ENCODE results near the gene SGIP1. TPM values are rescaled to one million over a fixed set of nuclear protein-coding genes. Genes with fewer than 3 reads are reported as not detected.

SGIP1 gene
- total and polyA plus RNA-seq, 2 of the 8 experiments (the other 6 are each of a cell fraction or from before 2014, with no cell fraction given), result 1.4 to 2.1 TPM

DNA sequence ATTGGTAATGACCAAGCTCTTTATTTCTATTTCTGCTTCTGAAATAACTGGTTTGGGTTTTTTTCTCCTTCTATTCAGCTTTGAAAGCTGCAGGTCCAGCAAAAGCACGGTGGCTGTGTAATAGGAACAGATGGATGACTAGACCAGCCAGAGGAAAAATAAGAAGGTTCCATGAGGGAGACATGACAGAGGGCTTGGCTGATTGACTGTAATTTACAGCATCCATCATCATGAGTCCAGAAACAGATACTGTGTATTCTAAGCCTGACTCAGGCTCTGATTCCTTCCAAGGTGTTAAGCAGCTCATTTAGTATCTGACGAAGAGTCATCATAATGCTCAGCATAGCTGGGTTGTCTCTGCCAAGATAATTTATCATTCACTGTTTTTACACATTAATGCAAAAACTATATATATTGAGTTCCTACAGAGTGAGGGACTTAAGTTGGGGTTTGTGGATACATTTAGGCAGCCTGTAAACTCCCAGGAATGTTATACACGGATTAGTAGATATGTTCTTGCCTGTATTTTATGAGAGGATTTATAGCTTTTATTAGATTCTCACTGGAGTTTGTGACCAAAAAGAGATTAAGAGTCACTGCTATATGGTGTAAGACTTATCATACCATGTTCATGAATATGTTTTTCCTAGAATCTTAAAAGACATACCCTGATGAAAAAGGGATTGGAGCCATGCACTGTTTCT is 72.6 kb downstream of the SGIP1 start:
- H3K79me2 ChIP-seq (ENCODE audit: control insufficient read depth in 1 of 2, insufficient read depth in 2 of 2, low read length in 2 of 2), result no peaks in the 10 kb centered on the region
- H3K23me2 ChIP-seq (ENCODE audit: low read depth, low read length), result no peaks in the 10 kb centered on the region
- H2BK20ac ChIP-seq (ENCODE audit: low read length), result no peak overlapping the region
- POLR2A ChIA-PET (ENCODE audit: partially characterized antibody), result no interaction called here
- H3K56ac ChIP-seq (replicated peaks; ENCODE audit: insufficient read length, low read depth, low read length), result no peak overlapping the region
- no peak overlapping the region for H4K8ac ChIP-seq (ENCODE audit: extremely low read depth, insufficient read depth, low read length)
- FAIRE-seq (no peak), DNase-seq (ENCODE audit: low read depth in 1 of 2, low spot score in 2 of 2) (no peak)
- H3K36me3 ChIP-seq (ENCODE audit: control insufficient read depth in 2 of 4, insufficient read depth in 4 of 4, low read length in 3 of 4), result no peaks in the 10 kb centered on the region
- no peak overlapping the region for H2BK5ac ChIP-seq (ENCODE audit: low read depth, low read length)
- no peaks in the 10 kb centered on the region for H3K4me1 ChIP-seq (replicated peaks in 1 of 4; ENCODE audit: control insufficient read depth in 3 of 4, insufficient read depth in 4 of 4, low read length in 3 of 4)
- H3K14ac ChIP-seq (ENCODE audit: insufficient read length), result no peak overlapping the region
- no peak overlapping the region for H2BK12ac ChIP-seq (ENCODE audit: low read depth, low read length)
- no peak overlapping the region for H2AK5ac ChIP-seq (ENCODE audit: low read depth, low read length)
- H4K20me1 ChIP-seq (replicated peaks in 1 of 2; ENCODE audit: control insufficient read depth in 1 of 2, insufficient read depth in 2 of 2, low read length in 2 of 2), result no peaks in the 10 kb centered on the region
- H3K4me3 ChIP-seq (ENCODE audit: extremely low read depth in 1 of 4, insufficient read depth in 2 of 4, low read depth in 3 of 4, low read length in 4 of 4), result no peak overlapping the region
- H2BK15ac ChIP-seq (ENCODE audit: low read length), result no peak overlapping the region
- 91% methylated on average over 3 of the region's 3 CpGs; no CpG with 5 or more reads in 1 of the 2 experiments for WGBS, 2 experiments (ENCODE audit: extremely low coverage in 1 of 2, insufficient coverage in 1 of 2, insufficient read length in 1 of 2, insufficient replicate concordance in 2 of 2, low coverage in 1 of 2, low lambda C conversion rate in 2 of 2, missing lambda C conversion rate in 1 of 2)
- CTCF ChIA-PET (ENCODE audit: partially characterized antibody), result interaction anchor here (0.6 to 4.6 kb wide), 9 partner anchors 9 to 119 kb away, joined by 3 to 26 read pairs (median 4); partner anchors contain the start of gene SGIP1
- no peaks in the 10 kb centered on the region for H3K9me3 ChIP-seq (ENCODE audit: insufficient read depth in 2 of 2, low read depth in 1 of 2, low read length in 1 of 2)
- no peak overlapping the region for H4K91ac ChIP-seq (replicated peaks; ENCODE audit: insufficient read length, low read length)
- H3K4me2 ChIP-seq (ENCODE audit: insufficient read depth in 1 of 2, low read depth in 2 of 2, low read length in 2 of 2), result no peak overlapping the region
- no peak overlapping the region for H3K4ac ChIP-seq (replicated peaks; ENCODE audit: insufficient read length, low read depth, low read length)
- H3K18ac ChIP-seq (ENCODE audit: extremely low read depth, low read length), result no peak overlapping the region
- no peak overlapping the region for H4K5ac ChIP-seq (ENCODE audit: insufficient read length, low read depth, low read length)
- H3K27ac ChIP-seq (ENCODE audit: low read depth, low read length), result no peak overlapping the region
- H3K9ac ChIP-seq (replicated peaks in 1 of 4; ENCODE audit: extremely low read depth in 1 of 4, low read depth in 3 of 4, low read length in 3 of 4), result no peak overlapping the region
- no peaks in the 10 kb centered on the region for H3K79me1 ChIP-seq (ENCODE audit: low read depth, low read length)
- no peak overlapping the region for H2AFZ ChIP-seq (ENCODE audit: low read length)
- no peaks in the 10 kb centered on the region for H3K27me3 ChIP-seq (replicated peaks in 1 of 4; ENCODE audit: control insufficient read depth in 3 of 4, extremely low read depth in 1 of 4, insufficient read depth in 3 of 4, low read length in 3 of 4)
- H3K23ac ChIP-seq (ENCODE audit: insufficient read length), result no peak overlapping the region
- no peak overlapping the region for H2BK120ac ChIP-seq (replicated peaks; ENCODE audit: low read depth, low read length)
- TF ChIP-seq CBX5 (IDR thresholded peaks at IDR 0.05; ENCODE audit: low read depth, low read length) (no peak), RNF2 (IDR thresholded peaks at IDR 0.05; ENCODE audit: borderline replicate concordance, low read depth, low read length, missing control alignments, poor library complexity, severe bottlenecking) (no peak), SP4 (IDR thresholded peaks at IDR 0.05; ENCODE audit: low read length) (no peak), HDAC2 (IDR thresholded peaks at IDR 0.05; ENCODE audit: borderline replicate concordance in 1 of 2, low read depth in 2 of 2, low read length in 2 of 2) (no peak), NRF1 (IDR thresholded peaks at IDR 0.05; ENCODE audit: low read depth, low read length) (no peak), YY1 (IDR thresholded peaks at IDR 0.05; ENCODE audit: low read depth, low read length) (no peak), ATF3 (IDR thresholded peaks at IDR 0.05; ENCODE audit: insufficient read depth, low read depth, low read length) (no peak), CHD2 (IDR thresholded peaks at IDR 0.05; ENCODE audit: low read length) (no peak), TAF1 (IDR thresholded peaks at IDR 0.05; ENCODE audit: low read depth, low read length) (no peak), RFX5 (IDR thresholded peaks at IDR 0.05; ENCODE audit: borderline replicate concordance, low read depth, low read length) (no peak)
- TF ChIP-seq, protein P1, sequence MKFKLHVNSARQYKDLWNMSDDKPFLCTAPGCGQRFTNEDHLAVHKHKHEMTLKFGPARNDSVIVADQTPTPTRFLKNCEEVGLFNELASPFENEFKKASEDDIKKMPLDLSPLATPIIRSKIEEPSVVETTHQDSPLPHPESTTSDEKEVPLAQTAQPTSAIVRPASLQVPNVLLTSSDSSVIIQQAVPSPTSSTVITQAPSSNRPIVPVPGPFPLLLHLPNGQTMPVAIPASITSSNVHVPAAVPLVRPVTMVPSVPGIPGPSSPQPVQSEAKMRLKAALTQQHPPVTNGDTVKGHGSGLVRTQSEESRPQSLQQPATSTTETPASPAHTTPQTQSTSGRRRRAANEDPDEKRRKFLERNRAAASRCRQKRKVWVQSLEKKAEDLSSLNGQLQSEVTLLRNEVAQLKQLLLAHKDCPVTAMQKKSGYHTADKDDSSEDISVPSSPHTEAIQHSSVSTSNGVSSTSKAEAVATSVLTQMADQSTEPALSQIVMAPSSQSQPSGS (IDR thresholded peaks at IDR 0.05; ENCODE audit: low read length), result no peak
